Measurements from ENCODE around the gene ARL2. TPM values are rescaled to one million over a fixed set of nuclear protein-coding genes. Genes with fewer than 3 reads are reported as not detected.

Gene ARL2
- total and polyA plus RNA-seq, 3 donors from 2014 or later, result 127 to 235 (median 154) TPM

- Histone ChIP-seq H3K36me3 (ENCODE audit: low read depth, missing control alignments) (no peaks in the 10 kb centered on the region), H3K9me3 (no peaks in the 10 kb centered on the region), H3K4me1 (no peaks in the 10 kb centered on the region), H3K4me3 (no peak overlapping the region), H3K27ac (no peak overlapping the region), H3K27me3 (no peaks in the 10 kb centered on the region)
- TF ChIP-seq, protein P1, sequence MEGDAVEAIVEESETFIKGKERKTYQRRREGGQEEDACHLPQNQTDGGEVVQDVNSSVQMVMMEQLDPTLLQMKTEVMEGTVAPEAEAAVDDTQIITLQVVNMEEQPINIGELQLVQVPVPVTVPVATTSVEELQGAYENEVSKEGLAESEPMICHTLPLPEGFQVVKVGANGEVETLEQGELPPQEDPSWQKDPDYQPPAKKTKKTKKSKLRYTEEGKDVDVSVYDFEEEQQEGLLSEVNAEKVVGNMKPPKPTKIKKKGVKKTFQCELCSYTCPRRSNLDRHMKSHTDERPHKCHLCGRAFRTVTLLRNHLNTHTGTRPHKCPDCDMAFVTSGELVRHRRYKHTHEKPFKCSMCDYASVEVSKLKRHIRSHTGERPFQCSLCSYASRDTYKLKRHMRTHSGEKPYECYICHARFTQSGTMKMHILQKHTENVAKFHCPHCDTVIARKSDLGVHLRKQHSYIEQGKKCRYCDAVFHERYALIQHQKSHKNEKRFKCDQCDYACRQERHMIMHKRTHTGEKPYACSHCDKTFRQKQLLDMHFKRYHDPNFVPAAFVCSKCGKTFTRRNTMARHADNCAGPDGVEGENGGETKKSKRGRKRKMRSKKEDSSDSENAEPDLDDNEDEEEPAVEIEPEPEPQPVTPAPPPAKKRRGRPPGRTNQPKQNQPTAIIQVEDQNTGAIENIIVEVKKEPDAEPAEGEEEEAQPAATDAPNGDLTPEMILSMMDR (IDR thresholded peaks at IDR 0.05), result no peak
- no peak for TF ChIP-seq POLR2A (IDR thresholded peaks at IDR 0.05)
- 55 to 57% methylated on average over 8 of the region's 8 CpGs for WGBS, 2 donors
- no peak for DNase-seq
- intact Hi-C loops (cut with DNase I; ENCODE audit: low total_unique reads), result no loop called here
Observed at GRCh38 chr11:65053827-65054508, 40.0 kb downstream of the ARL2 start.

- no peak overlapping the region for H3K4me3 ChIP-seq
- H3K27ac ChIP-seq, result no peak overlapping the region
- H3K36me3 ChIP-seq (ENCODE audit: low read depth, missing control alignments), result no peaks in the 10 kb centered on the region
- 89 to 95% methylated on average over 1 of the region's 1 CpG for WGBS, 2 donors
- H3K27me3 ChIP-seq, result no peaks in the 10 kb centered on the region
- TF ChIP-seq POLR2A (IDR thresholded peaks at IDR 0.05), result no peak
- no peak for DNase-seq
- intact Hi-C loops (cut with DNase I; ENCODE audit: low total_unique reads), result no loop called here
- H3K4me1 ChIP-seq, result no peaks in the 10 kb centered on the region
- H3K9me3 ChIP-seq, result no peaks in the 10 kb centered on the region
Observed at GRCh38 chr11:65055538-65055937, 41.6 kb downstream of the ARL2 start.

DNA sequence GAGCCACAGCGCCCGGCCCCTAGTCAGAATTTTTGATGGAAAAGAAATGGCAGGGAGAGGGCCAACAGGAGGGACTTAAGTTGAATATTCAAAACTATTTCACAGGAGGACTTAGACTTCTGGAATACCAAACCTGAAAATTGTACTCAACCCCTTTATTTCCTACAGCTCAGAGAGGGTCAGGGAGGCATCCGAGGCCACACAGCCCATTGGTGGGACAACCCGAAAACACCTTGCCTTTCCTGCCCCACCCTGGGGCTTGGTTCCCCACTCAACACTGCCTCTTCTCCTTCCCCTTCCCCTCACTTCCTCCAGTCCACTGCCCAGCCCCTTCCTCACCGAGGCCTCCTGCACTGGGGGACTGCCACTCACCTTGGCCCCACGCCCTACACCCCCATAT lies 43.0 kb downstream of the ARL2 start:
- DNase-seq, result no peak
- TF ChIP-seq, protein P1 (IDR thresholded peaks at IDR 0.05), result no peak
- no peak for TF ChIP-seq POLR2A (IDR thresholded peaks at IDR 0.05)
- Histone ChIP-seq H3K4me3 (no peak overlapping the region), H3K36me3 (ENCODE audit: low read depth, missing control alignments) (no peaks in the 10 kb centered on the region), H3K9me3 (no peaks in the 10 kb centered on the region), H3K27me3 (no peaks in the 10 kb centered on the region), H3K4me1 (no peaks in the 10 kb centered on the region), H3K27ac (no peak overlapping the region)
- WGBS, 2 donors, result 93 to 94% methylated on average over 6 of the region's 6 CpGs
- intact Hi-C loops (cut with DNase I; ENCODE audit: low total_unique reads), result no loop called here

DNA sequence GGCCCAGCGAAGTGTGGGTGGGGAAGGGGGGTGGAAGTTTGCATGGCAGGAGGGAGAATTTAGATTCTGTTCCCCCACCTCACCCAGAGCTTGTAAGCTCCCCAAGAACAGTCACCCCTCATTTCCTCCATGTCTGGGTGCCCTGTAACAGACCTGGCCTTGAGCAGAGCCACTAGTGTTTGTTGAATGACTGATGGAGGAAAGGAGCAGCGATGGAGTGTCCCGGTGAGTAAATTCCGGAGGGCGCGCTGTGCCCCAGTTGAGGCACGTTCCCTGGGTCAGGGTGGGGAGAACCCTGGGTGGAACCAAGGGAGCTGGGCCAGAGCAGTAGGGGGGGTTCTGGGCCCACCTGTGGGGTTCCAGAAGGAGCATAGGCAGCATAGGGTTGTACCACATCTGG lies 43.6 kb downstream of the ARL2 start:
- intact Hi-C loops (cut with DNase I; ENCODE audit: low total_unique reads), result no loop called here
- H3K27me3 ChIP-seq, result no peaks in the 10 kb centered on the region
- no peaks in the 10 kb centered on the region for H3K9me3 ChIP-seq
- no peaks in the 10 kb centered on the region for H3K36me3 ChIP-seq (ENCODE audit: low read depth, missing control alignments)
- no peak for TF ChIP-seq POLR2A (IDR thresholded peaks at IDR 0.05)
- TF ChIP-seq, protein P1 (IDR thresholded peaks at IDR 0.05), result no peak
- H3K4me3 ChIP-seq, result no peak overlapping the region
- no peak overlapping the region for H3K27ac ChIP-seq
- DNase-seq, result no peak
- H3K4me1 ChIP-seq, result no peaks in the 10 kb centered on the region
- 94 to 100% methylated on average over 4 to 7 of the region's 7 CpGs for WGBS, 2 donors

- Histone ChIP-seq H3K27ac (no peak overlapping the region), H3K4me3 (no peak overlapping the region), H3K9me3 (no peaks in the 10 kb centered on the region), H3K36me3 (ENCODE audit: low read depth, missing control alignments) (no peaks in the 10 kb centered on the region), H3K4me1 (no peaks in the 10 kb centered on the region), H3K27me3 (no peaks in the 10 kb centered on the region)
- TF ChIP-seq, protein P1 (IDR thresholded peaks at IDR 0.05), result no peak
- no peak for TF ChIP-seq POLR2A (IDR thresholded peaks at IDR 0.05)
- no peak for DNase-seq
- intact Hi-C loops (cut with DNase I; ENCODE audit: low total_unique reads), result no loop called here
- WGBS, 2 donors, result 67 to 87% methylated on average over 1 to 13 of the region's 13 CpGs
Observed at GRCh38 chr11:65058012-65058411, 44.1 kb downstream of the ARL2 start.
